Large intestine (tissue), 3 donors: ENCODE results near the gene VCAN. TPM values are rescaled to one million over a fixed set of nuclear protein-coding genes. Genes with fewer than 3 reads are reported as not detected.
A peak's percentile ranks its signal among the peaks of the same experiment; 100 is the strongest.
"Not testable (repeated sequence)": the region's sequence is repeated elsewhere in the genome, so short reads cannot be mapped to it uniquely, and the experiment has no call there.

Experiments
- DNase-seq, 2 donors: peaks; one replicate each; pipeline versions ENCODE4 v3.0.0 to v3.0.0-alpha.2; 2013
- H3K27ac ChIP-seq: one replicate; pipeline ENCODE4 v1.5.1; 2013; ENCODE audit warnings: low read length
- H3K27me3 ChIP-seq: 2 replicates; pipeline ENCODE4 v1.6.1; 2013; ENCODE audit warnings: low read length; ENCODE audit not compliant: control insufficient read depth, insufficient read depth
- H3K36me3 ChIP-seq: 2 replicates; pipeline ENCODE4 v1.6.1; 2013; ENCODE audit warnings: low read length; ENCODE audit not compliant: control insufficient read depth, insufficient read depth
- H3K4me1 ChIP-seq: one replicate; pipeline ENCODE4 v1.6.1; 2013; ENCODE audit warnings: low read length; ENCODE audit not compliant: control insufficient read depth, insufficient read depth
- H3K4me3 ChIP-seq: one replicate; pipeline ENCODE4 v1.5.1; 2013; ENCODE audit warnings: low read length
- H3K9me3 ChIP-seq: one replicate; pipeline ENCODE4 v1.6.1; 2013; ENCODE audit warnings: mild to moderate bottlenecking, low read depth, low read length, moderate library complexity; ENCODE audit not compliant: control insufficient read depth
- WGBS: methylation state at CpG from one replicate; pipeline ENCODE4 v1.1.5; 2013; ENCODE audit warnings: low lambda C conversion rate; ENCODE audit not compliant: insufficient coverage; 5-methylcytosine and 5-hydroxymethylcytosine counted together
- polyA plus RNA-seq: library from polyadenylated mRNA; unstranded; fragments of 120-200 nt; gene quantifications from one replicate; pipeline ENCODE4 v1.2.1, GENCODE V29; 2013

Gene VCAN
- polyA plus RNA-seq, 1 donor, result 82.7 TPM

DNA sequence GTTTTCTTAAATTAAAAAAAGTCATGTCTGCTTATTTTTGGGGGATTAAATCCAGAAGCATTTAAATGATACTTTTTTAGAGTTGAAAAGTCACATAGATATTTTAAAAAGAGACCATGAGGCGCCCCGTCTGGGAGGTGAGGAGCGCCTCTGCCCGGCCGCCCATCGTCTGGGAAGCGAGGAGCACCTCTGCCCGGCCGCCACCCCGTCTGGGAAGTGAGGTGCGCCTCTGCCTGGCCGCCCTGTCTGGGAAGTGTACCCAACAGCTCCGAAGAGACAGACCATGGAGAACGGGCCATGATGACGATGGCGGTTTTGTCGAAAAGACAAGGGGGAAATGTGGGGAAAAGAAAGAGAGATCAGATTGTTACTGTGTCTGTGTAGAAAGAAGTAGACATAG lies 33.8 kb upstream of the VCAN start:
- H3K27me3 ChIP-seq, H3K9me3 ChIP-seq, DNase-seq, H3K4me1 ChIP-seq, H3K4me3 ChIP-seq, H3K27ac ChIP-seq, H3K36me3 ChIP-seq: not testable (repeated sequence)
- no CpG with 5 or more reads among the region's 17 CpGs for WGBS

DNA sequence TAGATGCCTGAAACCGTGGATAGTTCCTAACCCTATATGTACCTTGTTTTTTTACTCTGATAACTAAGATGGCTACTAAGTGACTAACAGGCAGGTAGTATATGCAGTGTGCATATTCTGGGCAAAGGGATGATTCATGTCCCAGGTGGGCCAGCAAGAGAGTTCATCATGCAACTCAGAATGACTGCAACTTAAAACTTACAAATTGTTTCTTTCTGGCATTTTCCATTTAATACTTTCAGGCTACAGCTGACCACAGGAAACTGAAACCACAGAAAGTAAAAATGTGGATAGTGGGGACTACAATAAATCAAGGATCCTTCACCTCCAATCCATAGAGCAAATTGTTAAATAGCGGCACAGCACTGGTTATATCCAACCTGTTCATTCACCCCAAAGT lies 30.7 kb upstream of the VCAN start:
- no peak overlapping the region for H3K27ac ChIP-seq
- no peaks in the 10 kb centered on the region for H3K27me3 ChIP-seq
- H3K4me1 ChIP-seq, result no peaks in the 10 kb centered on the region
- no peak for DNase-seq
- WGBS, result no CpG with 5 or more reads among the region's 2 CpGs
- no peaks in the 10 kb centered on the region for H3K36me3 ChIP-seq
- H3K4me3 ChIP-seq, result no peak overlapping the region
- H3K9me3 ChIP-seq, result peaks cover 4% of the 10 kb centered on the region

DNA sequence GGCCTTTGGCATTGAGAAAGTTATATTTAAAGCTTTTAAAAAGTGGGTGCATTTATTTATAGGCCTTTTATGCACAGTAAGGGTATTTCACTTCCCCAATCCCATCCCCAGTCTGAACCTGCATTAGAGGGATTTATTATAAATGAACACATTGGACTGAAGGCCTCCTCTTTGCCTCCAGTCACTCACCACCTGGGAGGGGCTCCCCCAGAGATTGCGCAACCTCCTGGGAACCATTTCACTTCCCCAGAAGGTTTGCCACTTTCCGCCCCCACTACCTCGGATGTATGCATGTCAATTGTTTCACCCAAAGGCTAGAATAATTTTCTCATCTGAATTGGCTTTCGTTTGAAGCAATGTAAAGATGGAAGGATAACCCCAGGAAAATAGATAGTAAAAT lies 29.8 kb upstream of the VCAN start:
- Histone ChIP-seq H3K4me1 (no peaks in the 10 kb centered on the region), H3K36me3 (no peaks in the 10 kb centered on the region), H3K4me3 (no peak overlapping the region), H3K9me3 (peaks cover 4% of the 10 kb centered on the region), H3K27me3 (no peaks in the 10 kb centered on the region), H3K27ac (no peak overlapping the region)
- DNase-seq, result no peak
- no CpG with 5 or more reads among the region's 4 CpGs for WGBS

DNA sequence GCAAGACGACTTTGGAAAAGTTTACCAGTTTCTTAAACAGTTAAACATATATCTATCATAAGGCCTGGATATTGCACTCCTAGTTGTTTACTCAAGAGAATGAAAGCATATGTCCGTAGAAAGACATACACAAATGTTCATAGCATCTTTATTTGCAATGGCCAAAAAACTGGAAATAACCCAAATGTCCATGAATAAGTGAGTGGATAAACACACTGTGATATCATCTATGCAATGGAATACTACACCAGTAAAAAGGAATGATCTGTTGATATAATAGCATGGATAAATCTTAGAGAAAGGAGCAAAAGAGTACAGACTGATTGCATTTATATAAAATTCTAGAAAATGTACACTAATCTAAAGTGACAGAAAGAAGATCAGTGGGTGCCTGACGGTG lies 28.0 kb upstream of the VCAN start:
- H3K9me3 ChIP-seq, result no peaks in the 10 kb centered on the region
- no peaks in the 10 kb centered on the region for H3K4me1 ChIP-seq
- WGBS, result 82% methylated on average over 2 of the region's 3 CpGs
- H3K4me3 ChIP-seq, result no peak overlapping the region
- no peak for DNase-seq
- no peaks in the 10 kb centered on the region for H3K36me3 ChIP-seq
- no peaks in the 10 kb centered on the region for H3K27me3 ChIP-seq
- no peak overlapping the region for H3K27ac ChIP-seq

DNA sequence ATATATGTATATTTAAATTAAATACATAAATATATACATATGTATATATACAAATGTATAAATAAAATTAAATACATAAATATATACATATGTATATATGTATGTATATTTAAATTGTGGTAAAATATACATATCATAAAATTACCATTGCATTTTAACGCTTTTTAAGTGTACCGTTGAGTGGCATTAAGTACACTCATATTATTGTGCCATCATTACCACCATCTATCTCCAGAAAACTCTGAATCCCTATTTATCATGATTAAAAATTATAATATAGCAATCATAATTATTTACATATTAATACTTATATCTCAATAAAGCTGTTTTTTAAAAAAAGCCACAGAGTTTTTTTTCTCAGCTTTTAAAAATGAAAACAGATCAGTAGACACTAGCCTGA lies 27.1 kb upstream of the VCAN start:
- no peaks in the 10 kb centered on the region for H3K4me1 ChIP-seq
- no peaks in the 10 kb centered on the region for H3K36me3 ChIP-seq
- no peak for DNase-seq
- H3K27me3 ChIP-seq, result no peaks in the 10 kb centered on the region
- H3K27ac ChIP-seq, result no peak overlapping the region
- WGBS, result no CpG with 5 or more reads among the region's 2 CpGs
- H3K9me3 ChIP-seq, result no peaks in the 10 kb centered on the region
- H3K4me3 ChIP-seq, result no peak overlapping the region

DNA sequence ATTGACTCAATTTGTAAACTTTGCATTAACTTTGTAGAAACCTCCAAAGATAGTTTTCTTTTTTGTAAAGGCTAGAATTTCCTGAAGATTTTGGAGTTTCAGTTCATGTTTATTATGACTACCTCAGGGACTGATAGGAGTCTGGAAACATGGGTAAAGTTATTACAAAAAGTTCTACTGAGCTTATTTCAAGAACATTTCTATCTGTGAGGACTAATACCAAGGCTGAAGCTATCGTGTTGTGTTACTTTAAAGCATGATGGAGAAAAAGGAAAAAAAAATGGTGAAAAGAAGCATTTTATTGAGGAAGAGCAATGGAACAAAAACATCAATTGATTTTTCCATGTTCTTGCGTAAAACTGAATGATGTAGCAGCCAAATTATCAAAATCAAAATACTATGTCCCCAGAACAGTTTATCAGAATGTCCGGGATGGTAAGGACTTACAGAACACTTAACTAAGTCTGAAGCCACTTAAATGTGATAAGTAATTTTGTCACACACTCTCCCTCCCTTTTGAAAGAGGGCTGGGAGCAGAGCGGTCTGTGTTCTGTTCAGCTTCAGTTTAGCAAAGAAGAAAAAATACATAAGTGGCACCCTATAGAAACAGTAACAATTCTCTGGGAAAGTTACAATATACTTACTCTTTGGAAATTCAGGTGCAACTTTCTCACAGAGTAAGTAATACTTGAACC lies 25.1 kb upstream of the VCAN start:
- no peak overlapping the region for H3K27ac ChIP-seq
- no peaks in the 10 kb centered on the region for H3K27me3 ChIP-seq
- H3K36me3 ChIP-seq, result no peaks in the 10 kb centered on the region
- WGBS, result 76% methylated on average over 2 of the region's 4 CpGs
- H3K4me1 ChIP-seq, result peaks cover 9% of the 10 kb centered on the region
- no peak for DNase-seq
- no peak overlapping the region for H3K4me3 ChIP-seq
- no peaks in the 10 kb centered on the region for H3K9me3 ChIP-seq

DNA sequence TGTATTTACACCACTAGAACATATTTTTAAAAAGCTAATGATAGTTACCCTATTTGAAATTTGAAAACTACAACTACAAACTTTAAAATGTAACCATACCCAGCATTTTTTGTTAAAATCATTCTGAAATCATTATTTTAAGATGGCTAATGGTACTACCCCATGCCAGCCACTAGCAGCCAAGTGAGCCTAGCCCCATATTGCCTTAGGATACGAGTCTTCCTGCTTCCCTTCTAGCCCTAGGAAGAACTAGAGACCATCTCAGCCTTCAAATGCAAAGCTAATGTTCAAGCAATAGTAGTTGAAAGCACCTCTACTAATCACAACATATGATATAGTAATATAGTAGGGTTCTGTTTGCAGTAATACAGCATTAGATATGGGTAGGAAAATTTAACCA lies 24.0 kb upstream of the VCAN start:
- no peaks in the 10 kb centered on the region for H3K36me3 ChIP-seq
- no peaks in the 10 kb centered on the region for H3K27me3 ChIP-seq
- peaks cover 11% of the 10 kb centered on the region for H3K4me1 ChIP-seq
- H3K27ac ChIP-seq, result no peak overlapping the region
- no peak for DNase-seq
- no peaks in the 10 kb centered on the region for H3K9me3 ChIP-seq
- H3K4me3 ChIP-seq, result no peak overlapping the region
- WGBS, result 83% methylated on average over 1 of the region's 1 CpG

DNA sequence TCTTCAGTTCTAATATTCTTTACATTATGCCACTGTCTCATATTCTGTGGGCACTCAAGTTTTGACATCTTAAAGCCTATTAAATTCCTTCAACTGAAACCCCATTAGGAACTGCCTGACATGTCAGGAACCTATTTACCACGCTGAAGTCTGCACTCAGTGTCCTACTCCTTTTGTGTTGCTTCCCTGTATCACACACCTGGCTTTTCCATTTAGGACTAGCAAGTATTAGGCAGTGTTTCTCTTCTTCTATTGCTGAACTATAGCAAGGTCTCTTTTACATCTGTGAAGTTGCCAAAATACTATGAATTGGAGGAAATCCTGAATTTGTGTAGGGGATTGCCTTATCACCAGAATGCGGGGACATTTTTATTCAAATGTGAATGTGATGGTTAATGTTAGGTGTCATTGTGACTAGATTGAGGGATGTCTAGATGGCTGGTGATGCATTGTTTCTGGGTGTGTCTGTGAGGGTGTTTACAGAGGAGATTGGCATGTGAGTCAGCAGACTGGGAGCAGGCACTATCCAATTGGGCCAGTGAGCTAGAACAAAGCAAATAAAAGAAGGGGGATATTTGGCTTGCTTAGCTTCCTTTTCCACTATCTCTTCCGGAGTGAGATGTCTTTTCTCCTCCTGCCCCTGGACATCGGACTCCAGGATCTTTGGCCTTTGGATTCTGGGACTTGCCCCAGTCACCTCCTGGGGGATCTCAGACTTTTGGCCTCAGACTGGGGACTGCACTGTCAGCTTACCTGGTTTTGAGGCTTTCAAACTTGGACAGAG lies 21.2 kb upstream of the VCAN start:
- no peaks in the 10 kb centered on the region for H3K27me3 ChIP-seq
- H3K27ac ChIP-seq, result no peak overlapping the region
- DNase-seq, result no peak
- H3K4me1 ChIP-seq, result peaks cover 11% of the 10 kb centered on the region
- H3K9me3 ChIP-seq, result peaks cover 7% of the 10 kb centered on the region
- no peaks in the 10 kb centered on the region for H3K36me3 ChIP-seq
- WGBS, result 0% methylated on average over 1 of the region's 4 CpGs
- no peak overlapping the region for H3K4me3 ChIP-seq

DNA sequence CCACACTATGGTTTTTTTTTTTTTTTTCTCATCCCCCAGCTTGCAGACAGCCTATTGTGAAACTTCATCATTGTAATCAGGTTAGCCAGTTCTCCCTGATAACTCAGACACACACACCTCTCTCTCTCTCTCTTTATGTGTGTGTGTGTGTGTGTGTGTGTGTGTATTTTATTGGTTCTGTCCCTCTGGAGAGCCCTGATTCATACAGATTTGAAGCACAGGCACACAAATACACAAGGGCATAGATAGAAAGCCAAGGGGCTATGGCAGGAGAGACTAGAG lies 20.6 kb upstream of the VCAN start:
- Histone ChIP-seq H3K27ac (no peak overlapping the region), H3K4me1 (peaks cover 11% of the 10 kb centered on the region), H3K36me3 (no peaks in the 10 kb centered on the region), H3K9me3 (peaks cover 7% of the 10 kb centered on the region), H3K4me3 (no peak overlapping the region), H3K27me3 (no peaks in the 10 kb centered on the region)
- DNase-seq, result peak; percentile 31 to 77

DNA sequence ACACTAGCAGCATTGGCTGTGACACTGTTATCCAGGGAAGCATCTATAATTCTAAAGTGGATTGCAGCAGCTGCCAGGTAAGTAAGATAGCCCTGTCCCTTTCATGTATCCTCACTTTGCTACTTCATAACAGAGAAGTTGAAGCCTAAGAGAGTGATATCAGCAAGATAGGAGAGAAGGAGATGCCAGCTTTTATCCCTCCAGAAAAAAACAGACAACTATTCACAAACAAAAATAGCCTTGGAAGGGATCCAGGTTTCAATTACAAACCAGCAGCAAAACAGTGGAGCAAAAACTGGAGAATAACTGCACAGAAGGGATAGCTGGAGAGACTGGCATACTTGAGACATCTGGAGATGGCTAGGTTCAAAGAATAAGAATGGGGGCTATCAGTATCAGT lies 19.6 kb upstream of the VCAN start:
- no peak overlapping the region for H3K4me3 ChIP-seq
- peaks cover 10% of the 10 kb centered on the region for H3K9me3 ChIP-seq
- DNase-seq, result no peak
- H3K27me3 ChIP-seq, result no peaks in the 10 kb centered on the region
- peaks cover 11% of the 10 kb centered on the region for H3K4me1 ChIP-seq
- H3K27ac ChIP-seq, result no peak overlapping the region
- H3K36me3 ChIP-seq, result no peaks in the 10 kb centered on the region

DNA sequence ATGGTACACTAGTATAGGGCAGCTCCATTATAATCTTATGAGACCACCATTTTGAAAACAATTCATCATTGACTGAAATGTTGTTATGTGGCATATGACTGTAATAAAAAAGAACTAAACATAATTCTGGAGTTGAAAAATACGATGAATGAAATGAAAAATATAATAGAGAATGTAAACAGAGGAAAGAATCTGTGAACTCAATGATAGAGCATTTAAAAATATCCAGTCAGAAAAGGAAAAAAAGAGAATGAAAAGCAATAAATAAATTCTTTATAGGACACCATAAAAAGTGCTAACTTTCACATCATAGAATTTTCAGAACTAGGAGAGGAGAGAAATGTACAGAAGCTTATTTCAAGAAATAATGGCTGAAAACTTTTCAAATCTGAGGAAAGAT lies 17.6 kb upstream of the VCAN start:
- Histone ChIP-seq H3K27ac (no peak overlapping the region), H3K9me3 (peaks cover 10% of the 10 kb centered on the region), H3K4me3 (no peak overlapping the region), H3K27me3 (no peaks in the 10 kb centered on the region), H3K4me1 (peaks cover 11% of the 10 kb centered on the region), H3K36me3 (no peaks in the 10 kb centered on the region)
- WGBS, result 100% methylated on average over 1 of the region's 1 CpG
- no peak for DNase-seq
